ENCODE data around the gene NCOA1. TPM values are rescaled to one million over a fixed set of nuclear protein-coding genes. Genes with fewer than 3 reads are reported as not detected.
A peak's percentile ranks its signal among the peaks of the same experiment; 100 is the strongest.

NCOA1 gene
- total RNA-seq, result 10 to 100 TPM; 25.8 to 26.6 TPM
- polyA plus RNA-seq, result 1 to 10 TPM; 6.5 to 6.8 TPM

GRCh38 chr2:24490690-24491541 lies at the start of gene NCOA1:
TSS of gene NCOA1 (plus strand) at chr2:24491254. CDS start at chr2:24658678, 167,424 bp downstream.
- no peaks in the 10 kb centered on the region for H3K27me3 ChIP-seq (ENCODE audit: control insufficient read depth in 4 of 4, insufficient read depth in 4 of 4, low read length in 3 of 4)
- WGBS, result 2% methylated on average over 113 of the region's 113 CpGs
- peaks cover 5 to 22% (median 16%) of the 10 kb centered on the region in 4 donors for H3K4me1 ChIP-seq (ENCODE audit: control insufficient read depth in 4 of 4, insufficient read depth in 4 of 4, low read length in 3 of 4)
- H3K9ac ChIP-seq (ENCODE audit: low read depth in 1 of 2, low read length in 2 of 2), result peak within 1 kb of the TSS; percentile 79 to 81
- no peaks in the 10 kb centered on the region for H3K36me3 ChIP-seq (ENCODE audit: control insufficient read depth in 4 of 4, insufficient read depth in 3 of 4, low read depth in 1 of 4, low read length in 3 of 4)
- H3K4me3 ChIP-seq (ENCODE audit: low read depth in 1 of 3, low read length in 3 of 3), result peak within 1 kb of the TSS; percentile 87 to 99 (median 95)
- TF ChIP-seq RAD21 (IDR thresholded peaks at IDR 0.05) (peak; percentile 30 to 49), REST (IDR thresholded peaks at IDR 0.05) (peak; percentile 51), RXRA (IDR thresholded peaks at IDR 0.05) (no peak), SP1 (IDR thresholded peaks at IDR 0.05) (peak; percentile 64), HNF4A (conservative IDR thresholded peaks at IDR 0.05) (peak in 1 of 2 donors; percentile 36), JUND (IDR thresholded peaks at IDR 0.05) (no peak), HNF4G (IDR thresholded peaks at IDR 0.05) (no peak), ATF3 (IDR thresholded peaks at IDR 0.05) (no peak), CTCF (IDR thresholded peaks at IDR 0.05; ENCODE audit: low read depth, low read length, missing input control) (peak; percentile 18), EGR1 (IDR thresholded peaks at IDR 0.05; ENCODE audit: low read depth in 2 of 2) (no peak), ZBTB33 (IDR thresholded peaks at IDR 0.05) (no peak), YY1 (IDR thresholded peaks at IDR 0.05) (peak; percentile 86), TAF1 (conservative IDR thresholded peaks at IDR 0.05) (peak; percentile 62), NR2F2 (IDR thresholded peaks at IDR 0.05) (no peak)
- no peaks in the 10 kb centered on the region for H3K9me3 ChIP-seq (ENCODE audit: control insufficient read depth in 4 of 4, low read length in 3 of 4)
- peak within 1 kb of the TSS; percentile 81 to 84 for H3K27ac ChIP-seq (ENCODE audit: low read depth in 1 of 2, low read length in 2 of 2)
- peak; percentile 92 for DNase-seq (ENCODE audit: low spot score)

GRCh38 chr2:24448797-24449196 lies 42.3 kb upstream of the NCOA1 start:
- Histone ChIP-seq H3K9me3 (ENCODE audit: control insufficient read depth in 4 of 4, low read length in 3 of 4) (peaks cover 0 to 11% (median 3%) of the 10 kb centered on the region in 4 donors), H3K27me3 (ENCODE audit: control insufficient read depth in 4 of 4, insufficient read depth in 4 of 4, low read length in 3 of 4) (no peaks in the 10 kb centered on the region), H3K4me3 (ENCODE audit: low read depth in 1 of 3, low read length in 3 of 3) (no peak overlapping the region), H3K27ac (ENCODE audit: low read depth in 1 of 2, low read length in 2 of 2) (no peak overlapping the region), H3K9ac (ENCODE audit: low read depth in 1 of 2, low read length in 2 of 2) (no peak overlapping the region), H3K36me3 (ENCODE audit: control insufficient read depth in 4 of 4, insufficient read depth in 3 of 4, low read depth in 1 of 4, low read length in 3 of 4) (no peaks in the 10 kb centered on the region), H3K4me1 (ENCODE audit: control insufficient read depth in 4 of 4, insufficient read depth in 4 of 4, low read length in 3 of 4) (no peaks in the 10 kb centered on the region)
- 78% methylated on average over 1 of the region's 1 CpG for WGBS
- DNase-seq (ENCODE audit: low spot score), result no peak
- TF ChIP-seq RXRA (IDR thresholded peaks at IDR 0.05), result no peak
- no peak for TF ChIP-seq SP1 (IDR thresholded peaks at IDR 0.05)
- no peak for TF ChIP-seq NR2F2 (IDR thresholded peaks at IDR 0.05)
- no peak for TF ChIP-seq HNF4A (conservative IDR thresholded peaks at IDR 0.05)
- TF ChIP-seq ATF3 (IDR thresholded peaks at IDR 0.05), result no peak
- no peak for TF ChIP-seq FOXA2 (IDR thresholded peaks at IDR 0.05)
- TF ChIP-seq REST (IDR thresholded peaks at IDR 0.05), result no peak
- TF ChIP-seq CTCF (IDR thresholded peaks at IDR 0.05; ENCODE audit: low read depth, low read length, missing input control), result no peak
- TF ChIP-seq EGR1 (IDR thresholded peaks at IDR 0.05; ENCODE audit: low read depth in 2 of 2), result no peak
- TF ChIP-seq HNF4G (IDR thresholded peaks at IDR 0.05), result no peak
- no peak for TF ChIP-seq JUND (IDR thresholded peaks at IDR 0.05)

All from liver (tissue), 9 donors.